DND-41 (cell line): Measurements from ENCODE around the gene EBPL.

Experiments
- ATAC-seq: fragments of 200-7000 bp; cut with Tn5 transposase; 3 replicates; pipeline ENCODE4 v1.9.1; 2021; ENCODE audit warnings: low read depth; ENCODE audit not compliant: insufficient read depth
- DNase-seq: peaks from one replicate; pipeline ENCODE4 v3.0.0-alpha.2; 2020
- H2AFZ ChIP-seq: 2 replicates; pipeline ENCODE4 v1.6.0; 2012; ENCODE audit warnings: low read depth, low read length
- H3K27ac ChIP-seq: 2 replicates; pipeline ENCODE4 v1.5.1; 2012; ENCODE audit warnings: low read length, inconsistent platforms
- H3K27me3 ChIP-seq: fragments of 200-600 bp; sonication (generic); 2 replicates; pipeline ENCODE4 v1.6.0; 2012; ENCODE audit warnings: low read length, mild to moderate bottlenecking, inconsistent platforms; ENCODE audit not compliant: insufficient read depth, poor library complexity
- H3K36me3 ChIP-seq: 2 replicates; pipeline ENCODE4 v1.5.1; 2012; ENCODE audit warnings: low read length, inconsistent platforms; ENCODE audit not compliant: insufficient read depth
- H3K4me1 ChIP-seq: 2 replicates; pipeline ENCODE4 v1.5.1; 2012; ENCODE audit warnings: mild to moderate bottlenecking, low read length; ENCODE audit not compliant: insufficient read depth
- H3K4me2 ChIP-seq: 2 replicates; pipeline ENCODE4 v1.6.0; 2012; ENCODE audit warnings: mild to moderate bottlenecking, moderate library complexity, low read length, inconsistent platforms; ENCODE audit not compliant: insufficient read depth
- H3K4me3 ChIP-seq, 2 experiments: fragments of 200-600 bp in 1 of 2; shearing (Covaris generic) in 1 of 2; 2 replicates each; pipeline ENCODE4 v1.5.1; 2012 to 2016; ENCODE audit warnings: inconsistent platforms in 2 of 2, low read length in 2 of 2, mild to moderate bottlenecking in 2 of 2, low read depth in 1 of 2, moderate library complexity in 1 of 2
- H3K79me2 ChIP-seq: 2 replicates; pipeline ENCODE4 v1.6.0; 2012; ENCODE audit warnings: low read length, inconsistent platforms; ENCODE audit not compliant: insufficient read depth
- H3K9ac ChIP-seq: 2 replicates; pipeline ENCODE4 v1.6.0; 2012; ENCODE audit warnings: low read depth, mild to moderate bottlenecking, inconsistent platforms, low read length, moderate library complexity
- H3K9me3 ChIP-seq: 2 replicates; pipeline ENCODE4 v1.5.1; 2012; ENCODE audit warnings: low read length, moderate library complexity, mild to moderate bottlenecking, inconsistent platforms; ENCODE audit not compliant: insufficient read depth, severe bottlenecking
- H4K20me1 ChIP-seq: 2 replicates; pipeline ENCODE4 v1.6.0; 2012; ENCODE audit warnings: low read length; ENCODE audit not compliant: insufficient read depth
- CTCF ChIP-seq: IDR thresholded peaks from 2 replicates; pipeline ENCODE4 v1.5.1; 2012; ENCODE audit warnings: borderline replicate concordance, low read length, moderate library complexity, mild to moderate bottlenecking; ENCODE audit not compliant: poor library complexity, severe bottlenecking; ENCODE audit errors: extremely low read depth
- EZH2 ChIP-seq: IDR thresholded peaks from 3 replicates; pipeline ENCODE4 v1.6.1; 2012; ENCODE audit warnings: borderline replicate concordance, low read depth, mild to moderate bottlenecking, moderate library complexity, low read length, inconsistent platforms; ENCODE audit not compliant: severe bottlenecking

Gene EBPL

GRCh38 chr13:49624229-49624628 is 67.1 kb downstream of the EBPL start:
- H2AFZ ChIP-seq, result no peak overlapping the region
- H3K27ac ChIP-seq, result no peak overlapping the region
- H3K4me3 ChIP-seq, result no peak overlapping the region
- ATAC-seq, result no peak
- no peaks in the 10 kb centered on the region for H3K4me1 ChIP-seq
- H3K27me3 ChIP-seq, result no peaks in the 10 kb centered on the region
- TF ChIP-seq CTCF, result no peak
- TF ChIP-seq EZH2, result no peak
- no peak overlapping the region for H3K4me2 ChIP-seq
- no peaks in the 10 kb centered on the region for H3K79me2 ChIP-seq
- no peaks in the 10 kb centered on the region for H4K20me1 ChIP-seq
- no peaks in the 10 kb centered on the region for H3K9me3 ChIP-seq
- DNase-seq, result no peak
- H3K9ac ChIP-seq, result no peak overlapping the region
- no peaks in the 10 kb centered on the region for H3K36me3 ChIP-seq

- Histone ChIP-seq H3K79me2 (no peaks in the 10 kb centered on the region), H4K20me1 (no peaks in the 10 kb centered on the region), H3K36me3 (no peaks in the 10 kb centered on the region), H3K4me2 (no peak overlapping the region), H3K4me1 (no peaks in the 10 kb centered on the region), H3K9me3 (no peaks in the 10 kb centered on the region), H3K4me3 (no peak overlapping the region), H3K27me3 (no peaks in the 10 kb centered on the region), H2AFZ (no peak overlapping the region), H3K27ac (no peak overlapping the region), H3K9ac (no peak overlapping the region)
- no peak for DNase-seq
- no peak for ATAC-seq
- TF ChIP-seq EZH2 (no peak), CTCF (no peak)
Measured at GRCh38 chr13:49622174-49622946, 68.9 kb downstream of the EBPL start.

- ATAC-seq (no peak), DNase-seq (no peak)
- Histone ChIP-seq H3K4me3 (no peak overlapping the region), H3K27me3 (no peaks in the 10 kb centered on the region), H3K4me2 (no peak overlapping the region), H3K9me3 (no peaks in the 10 kb centered on the region), H3K79me2 (no peaks in the 10 kb centered on the region), H2AFZ (no peak overlapping the region), H4K20me1 (no peaks in the 10 kb centered on the region), H3K27ac (no peak overlapping the region), H3K4me1 (no peaks in the 10 kb centered on the region), H3K36me3 (no peaks in the 10 kb centered on the region), H3K9ac (no peak overlapping the region)
- TF ChIP-seq EZH2, result no peak
- TF ChIP-seq CTCF, result no peak
Measured at GRCh38 chr13:49620170-49620621, 71.1 kb downstream of the EBPL start.
